H1 (cell line): ENCODE measurements around the gene RBM19. TPM values are rescaled to one million over a fixed set of nuclear protein-coding genes. Genes with fewer than 3 reads are reported as not detected.

ENCODE experiments used
- NRF1 ChIP-seq: IDR thresholded peaks from 2 replicates; pipeline ENCODE4 v1.6.1; 2011; ENCODE audit warnings: mild to moderate bottlenecking, low read depth, low read length, improper control_type of control experiment
- RAD21 ChIP-seq, 2 experiments: IDR thresholded peaks in 1 of 2; conservative IDR thresholded peaks in 1 of 2; 2 replicates each; pipeline ENCODE4 v1.6.1; 2011; ENCODE audit warnings: low read depth in 2 of 2, low read length in 2 of 2, improper control_type of control experiment in 1 of 2, inconsistent platforms in 1 of 2, mild to moderate bottlenecking in 1 of 2, moderate library complexity in 1 of 2
- SIN3A ChIP-seq, 2 experiments: IDR thresholded peaks in 1 of 2; conservative IDR thresholded peaks in 1 of 2; 2 replicates each; pipeline ENCODE4 v1.6.1; 2011 to 2012; ENCODE audit warnings: low read length in 2 of 2, improper control_type of control experiment in 1 of 2, low read depth in 1 of 2, mild to moderate bottlenecking in 1 of 2
- SIX5 ChIP-seq: IDR thresholded peaks from 2 replicates; pipeline ENCODE4 v1.6.1; 2011; ENCODE audit warnings: mild to moderate bottlenecking, low read depth, low read length
- polyA plus RNA-seq, 7 experiments: library from polyadenylated mRNA; depleted of rRNA in 3 of 7; stranded (reverse) in 5 of 7; unstranded in 2 of 7; fragments of >200 nt in 5 of 7; fragments of 200-250 nt in 2 of 7; gene quantifications; 1 replicate in 5 of 7; 2 replicates in 1 of 7; 4 replicates in 1 of 7; pipeline versions ENCODE4 v1.2.1 to v1.2.3, GENCODE V29; 2011 to 2013; ENCODE audit warnings: missing spikeins in 2 of 7, mixed read lengths in 2 of 7
- total RNA-seq: library from RNA; stranded (reverse); fragmentation: NEBNext Ultra II Directional; extraction: Animal tissue kit (Norgen Biotek cat#: 25700); gene quantifications from 2 replicates; pipeline ENCODE4 v1.2.1, GENCODE V29; 2021
- TF ChIP-seq, protein P1 (sequence below): fragments of 300-600 bp; sonication (generic); IDR thresholded peaks from 2 replicates; pipeline ENCODE4 v1.7.1; 2012; ENCODE audit warnings: low read length, moderate library complexity, mild to moderate bottlenecking, inconsistent platforms; ENCODE audit not compliant: insufficient replicate concordance

RBM19 gene
- total and polyA plus RNA-seq, 2 of the 8 experiments (the other 6 are each of a cell fraction or from before 2014, with no cell fraction given), result 23.4 to 61.9 TPM

DNA sequence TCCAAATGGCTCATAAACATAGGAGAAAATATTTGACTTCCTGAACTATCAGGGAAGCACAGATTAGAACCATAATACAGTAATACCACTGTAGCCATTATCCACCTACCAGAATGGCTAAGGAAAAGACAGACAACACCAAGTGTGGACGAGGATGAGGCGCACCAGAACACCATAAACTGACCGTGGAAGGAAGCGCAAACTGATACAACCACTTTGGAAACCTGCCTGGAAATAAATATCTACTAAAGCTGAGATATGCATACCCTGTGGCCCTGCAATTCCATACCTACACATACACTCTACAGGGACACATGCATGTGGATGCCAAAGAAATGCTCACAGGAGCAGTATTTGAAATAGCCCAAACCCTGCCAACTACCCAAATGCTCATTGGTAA, 60.3 kb downstream of the RBM19 start (continued):
- TF ChIP-seq, protein P1, sequence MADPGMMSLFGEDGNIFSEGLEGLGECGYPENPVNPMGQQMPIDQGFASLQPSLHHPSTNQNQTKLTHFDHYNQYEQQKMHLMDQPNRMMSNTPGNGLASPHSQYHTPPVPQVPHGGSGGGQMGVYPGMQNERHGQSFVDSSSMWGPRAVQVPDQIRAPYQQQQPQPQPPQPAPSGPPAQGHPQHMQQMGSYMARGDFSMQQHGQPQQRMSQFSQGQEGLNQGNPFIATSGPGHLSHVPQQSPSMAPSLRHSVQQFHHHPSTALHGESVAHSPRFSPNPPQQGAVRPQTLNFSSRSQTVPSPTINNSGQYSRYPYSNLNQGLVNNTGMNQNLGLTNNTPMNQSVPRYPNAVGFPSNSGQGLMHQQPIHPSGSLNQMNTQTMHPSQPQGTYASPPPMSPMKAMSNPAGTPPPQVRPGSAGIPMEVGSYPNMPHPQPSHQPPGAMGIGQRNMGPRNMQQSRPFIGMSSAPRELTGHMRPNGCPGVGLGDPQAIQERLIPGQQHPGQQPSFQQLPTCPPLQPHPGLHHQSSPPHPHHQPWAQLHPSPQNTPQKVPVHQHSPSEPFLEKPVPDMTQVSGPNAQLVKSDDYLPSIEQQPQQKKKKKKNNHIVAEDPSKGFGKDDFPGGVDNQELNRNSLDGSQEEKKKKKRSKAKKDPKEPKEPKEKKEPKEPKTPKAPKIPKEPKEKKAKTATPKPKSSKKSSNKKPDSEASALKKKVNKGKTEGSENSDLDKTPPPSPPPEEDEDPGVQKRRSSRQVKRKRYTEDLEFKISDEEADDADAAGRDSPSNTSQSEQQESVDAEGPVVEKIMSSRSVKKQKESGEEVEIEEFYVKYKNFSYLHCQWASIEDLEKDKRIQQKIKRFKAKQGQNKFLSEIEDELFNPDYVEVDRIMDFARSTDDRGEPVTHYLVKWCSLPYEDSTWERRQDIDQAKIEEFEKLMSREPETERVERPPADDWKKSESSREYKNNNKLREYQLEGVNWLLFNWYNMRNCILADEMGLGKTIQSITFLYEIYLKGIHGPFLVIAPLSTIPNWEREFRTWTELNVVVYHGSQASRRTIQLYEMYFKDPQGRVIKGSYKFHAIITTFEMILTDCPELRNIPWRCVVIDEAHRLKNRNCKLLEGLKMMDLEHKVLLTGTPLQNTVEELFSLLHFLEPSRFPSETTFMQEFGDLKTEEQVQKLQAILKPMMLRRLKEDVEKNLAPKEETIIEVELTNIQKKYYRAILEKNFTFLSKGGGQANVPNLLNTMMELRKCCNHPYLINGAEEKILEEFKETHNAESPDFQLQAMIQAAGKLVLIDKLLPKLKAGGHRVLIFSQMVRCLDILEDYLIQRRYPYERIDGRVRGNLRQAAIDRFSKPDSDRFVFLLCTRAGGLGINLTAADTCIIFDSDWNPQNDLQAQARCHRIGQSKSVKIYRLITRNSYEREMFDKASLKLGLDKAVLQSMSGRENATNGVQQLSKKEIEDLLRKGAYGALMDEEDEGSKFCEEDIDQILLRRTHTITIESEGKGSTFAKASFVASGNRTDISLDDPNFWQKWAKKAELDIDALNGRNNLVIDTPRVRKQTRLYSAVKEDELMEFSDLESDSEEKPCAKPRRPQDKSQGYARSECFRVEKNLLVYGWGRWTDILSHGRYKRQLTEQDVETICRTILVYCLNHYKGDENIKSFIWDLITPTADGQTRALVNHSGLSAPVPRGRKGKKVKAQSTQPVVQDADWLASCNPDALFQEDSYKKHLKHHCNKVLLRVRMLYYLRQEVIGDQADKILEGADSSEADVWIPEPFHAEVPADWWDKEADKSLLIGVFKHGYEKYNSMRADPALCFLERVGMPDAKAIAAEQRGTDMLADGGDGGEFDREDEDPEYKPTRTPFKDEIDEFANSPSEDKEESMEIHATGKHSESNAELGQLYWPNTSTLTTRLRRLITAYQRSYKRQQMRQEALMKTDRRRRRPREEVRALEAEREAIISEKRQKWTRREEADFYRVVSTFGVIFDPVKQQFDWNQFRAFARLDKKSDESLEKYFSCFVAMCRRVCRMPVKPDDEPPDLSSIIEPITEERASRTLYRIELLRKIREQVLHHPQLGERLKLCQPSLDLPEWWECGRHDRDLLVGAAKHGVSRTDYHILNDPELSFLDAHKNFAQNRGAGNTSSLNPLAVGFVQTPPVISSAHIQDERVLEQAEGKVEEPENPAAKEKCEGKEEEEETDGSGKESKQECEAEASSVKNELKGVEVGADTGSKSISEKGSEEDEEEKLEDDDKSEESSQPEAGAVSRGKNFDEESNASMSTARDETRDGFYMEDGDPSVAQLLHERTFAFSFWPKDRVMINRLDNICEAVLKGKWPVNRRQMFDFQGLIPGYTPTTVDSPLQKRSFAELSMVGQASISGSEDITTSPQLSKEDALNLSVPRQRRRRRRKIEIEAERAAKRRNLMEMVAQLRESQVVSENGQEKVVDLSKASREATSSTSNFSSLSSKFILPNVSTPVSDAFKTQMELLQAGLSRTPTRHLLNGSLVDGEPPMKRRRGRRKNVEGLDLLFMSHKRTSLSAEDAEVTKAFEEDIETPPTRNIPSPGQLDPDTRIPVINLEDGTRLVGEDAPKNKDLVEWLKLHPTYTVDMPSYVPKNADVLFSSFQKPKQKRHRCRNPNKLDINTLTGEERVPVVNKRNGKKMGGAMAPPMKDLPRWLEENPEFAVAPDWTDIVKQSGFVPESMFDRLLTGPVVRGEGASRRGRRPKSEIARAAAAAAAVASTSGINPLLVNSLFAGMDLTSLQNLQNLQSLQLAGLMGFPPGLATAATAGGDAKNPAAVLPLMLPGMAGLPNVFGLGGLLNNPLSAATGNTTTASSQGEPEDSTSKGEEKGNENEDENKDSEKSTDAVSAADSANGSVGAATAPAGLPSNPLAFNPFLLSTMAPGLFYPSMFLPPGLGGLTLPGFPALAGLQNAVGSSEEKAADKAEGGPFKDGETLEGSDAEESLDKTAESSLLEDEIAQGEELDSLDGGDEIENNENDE, result no peak
- TF ChIP-seq SIX5 (no peak), SIN3A (conservative IDR thresholded peaks at IDR 0.05 in 1 of 2, IDR thresholded peaks at IDR 0.05 in 1 of 2; ENCODE audit: low read depth in 1 of 2, low read length in 2 of 2) (no peak), NRF1 (no peak), RAD21 (IDR thresholded peaks at IDR 0.05 in 1 of 2, conservative IDR thresholded peaks at IDR 0.05 in 1 of 2; ENCODE audit: low read depth in 2 of 2, low read length in 2 of 2) (no peak)
